DMS114 treated with DMSO at 0.1 percent for 48 hours (cell line): Measurements from ENCODE around the gene MAGED2.
"Not testable (repeated sequence)": the region's sequence is repeated elsewhere in the genome, so short reads cannot be mapped to it uniquely, and the experiment has no call there.

Source experiments
- DNase-seq: peaks from one replicate; lab custom pipeline; 2025; ENCODE audit not compliant: unreplicated experiment; lab: John Stamatoyannopoulos, UW

MAGED2 gene

GRCh38 chrX:54807524-54808108, at the start of gene MAGED2:
Gene MAGED2 (plus strand): TSS chrX:54807745. CDS start chrX:54809332, 1,587 bp downstream.
- no peak for DNase-seq

- no peak for DNase-seq
Observed at GRCh38 chrX:54758114-54759055, 49.2 kb upstream of the MAGED2 start.

GRCh38 chrX:54774391-54775094, 33.0 kb upstream of the MAGED2 start:
- not testable (repeated sequence) for DNase-seq

GRCh38 chrX:54776061-54776460, 31.5 kb upstream of the MAGED2 start:
- no peak for DNase-seq

GRCh38 chrX:54776987-54777672, 30.4 kb upstream of the MAGED2 start:
- no peak for DNase-seq

GRCh38 chrX:54785901-54786300, 21.6 kb upstream of the MAGED2 start:
- no peak for DNase-seq

GRCh38 chrX:54786967-54787366, 20.6 kb upstream of the MAGED2 start:
- DNase-seq, result no peak

- DNase-seq, result no peak
Observed at GRCh38 chrX:54788446-54788845, 19.1 kb upstream of the MAGED2 start.

GRCh38 chrX:54789405-54789804, 18.1 kb upstream of the MAGED2 start:
- not testable (repeated sequence) for DNase-seq

- DNase-seq, result no peak
Observed at GRCh38 chrX:54794028-54794427, 13.5 kb upstream of the MAGED2 start.

- DNase-seq, result no peak
Observed at GRCh38 chrX:54794795-54795194, 12.8 kb upstream of the MAGED2 start.

GRCh38 chrX:54798137-54798536, 9.4 kb upstream of the MAGED2 start, which contains the start of gene ITIH6:
Gene ITIH6 (minus strand): TSS chrX:54798255. CDS start chrX:54798210, 45 bp downstream.
- no peak for DNase-seq

GRCh38 chrX:54799046-54799445, 8.5 kb upstream of the MAGED2 start:
- DNase-seq, result no peak

GRCh38 chrX:54808109-54808604, 612 bp downstream of the MAGED2 start:
- peak; percentile 77 for DNase-seq

- peak; percentile 95 for DNase-seq
Observed at GRCh38 chrX:54808605-54809483, 1.3 kb downstream of the MAGED2 start.

GRCh38 chrX:54810532-54810931, 3.0 kb downstream of the MAGED2 start:
- no peak for DNase-seq

- DNase-seq, result no peak
Observed at GRCh38 chrX:54811301-54811885, 3.8 kb downstream of the MAGED2 start.

- no peak for DNase-seq
Observed at GRCh38 chrX:54812306-54812705, 4.8 kb downstream of the MAGED2 start.

- no peak for DNase-seq
Observed at GRCh38 chrX:54817220-54817820, 9.8 kb downstream of the MAGED2 start.
